Thoracic aorta (tissue), 2 donors: ENCODE data around the gene CFAP251. TPM values are rescaled to one million over a fixed set of nuclear protein-coding genes. Genes with fewer than 3 reads are reported as not detected.
A peak's percentile ranks its signal among the peaks of the same experiment; 100 is the strongest.

Source experiments
- ATAC-seq: fragments of 150-250 bp; one replicate; pipeline ENCODE4 v1.8.0; 2017; ENCODE audit warnings: low read depth; ENCODE audit not compliant: insufficient number of reproducible peaks, low FRiP score
- DNase-seq: peaks from one replicate; pipeline ENCODE4 v3.0.0-alpha.2; 2020; ENCODE audit warnings: low spot score
- H3K27ac ChIP-seq, 2 donors: fragments of 200-600 bp; sonication (generic); 1 replicate in 1 of 2; 2 replicates in 1 of 2; pipeline ENCODE4 v1.5.1; 2016; ENCODE audit warnings: mild to moderate bottlenecking in 2 of 2, moderate library complexity in 2 of 2
- H3K27me3 ChIP-seq: fragments of 200-600 bp; sonication (generic); replicated peaks from 2 replicates; pipeline ENCODE4 v1.6.0; 2016; ENCODE audit warnings: mild to moderate bottlenecking; ENCODE audit not compliant: insufficient read depth
- H3K36me3 ChIP-seq: fragments of 200-600 bp; sonication (generic); one replicate; pipeline ENCODE4 v1.5.1; 2016
- H3K4me1 ChIP-seq, 2 donors: fragments of 200-600 bp; sonication (generic); 1 replicate in 1 of 2; 2 replicates in 1 of 2; pipeline versions ENCODE4 v1.5.1 to v1.6.0; 2016; ENCODE audit warnings: low read depth in 2 of 2, mild to moderate bottlenecking in 1 of 2; ENCODE audit not compliant: control insufficient read depth in 1 of 2
- H3K4me3 ChIP-seq: fragments of 200-600 bp; sonication (generic); 2 replicates; pipeline ENCODE4 v1.5.1; 2016; ENCODE audit warnings: mild to moderate bottlenecking
- H3K9me3 ChIP-seq: fragments of 200-600 bp; sonication (generic); 2 replicates; pipeline ENCODE4 v1.5.1; 2016
- CTCF ChIP-seq: fragments of 200-600 bp; sonication (generic); IDR thresholded peaks from one replicate; pipeline ENCODE4 v1.5.1; 2019; ENCODE audit warnings: antibody characterized with exemption
- total RNA-seq, 2 donors: library from RNA; depleted of rRNA; stranded (reverse); fragments of >200 nt; gene quantifications; one replicate each; pipeline versions ENCODE4 v1.1.0 to v1.2.3, GENCODE V29; 2016

The CFAP251 gene
- total RNA-seq, 2 donors from 2014 or later: 3.4 to 6.9 TPM

GRCh38 chr12:121947981-121948380, 29.6 kb downstream of the CFAP251 start:
- H3K4me3 ChIP-seq: no peak overlapping the region
- DNase-seq (no peak), ATAC-seq (no peak)
- no peak for TF ChIP-seq CTCF
- H3K9me3 ChIP-seq: no peaks in the 10 kb centered on the region
- no peak overlapping the region for H3K27ac ChIP-seq
- H3K36me3 ChIP-seq: no peaks in the 10 kb centered on the region
- no peaks in the 10 kb centered on the region for H3K27me3 ChIP-seq
- peaks cover 0 to 7% of the 10 kb centered on the region in 2 donors for H3K4me1 ChIP-seq

GRCh38 chr12:121949648-121950397, 31.4 kb downstream of the CFAP251 start:
- Histone ChIP-seq H3K27me3 (no peaks in the 10 kb centered on the region), H3K36me3 (no peaks in the 10 kb centered on the region), H3K9me3 (no peaks in the 10 kb centered on the region), H3K27ac (no peak overlapping the region), H3K4me3 (no peak overlapping the region), H3K4me1 (peaks cover 0 to 7% of the 10 kb centered on the region in 2 donors)
- DNase-seq (no peak), ATAC-seq (no peak)
- no peak for TF ChIP-seq CTCF

- no peak for TF ChIP-seq CTCF
- DNase-seq: no peak
Observed at GRCh38 chr12:121953117-121953692, 34.8 kb downstream of the CFAP251 start.

GRCh38 chr12:121953695-121954094, 35.3 kb downstream of the CFAP251 start:
- TF ChIP-seq CTCF: no peak
- Histone ChIP-seq H3K36me3 (no peaks in the 10 kb centered on the region), H3K4me1 (peaks cover 0 to 7% of the 10 kb centered on the region in 2 donors), H3K27ac (no peak overlapping the region), H3K4me3 (no peak overlapping the region), H3K9me3 (no peaks in the 10 kb centered on the region), H3K27me3 (no peaks in the 10 kb centered on the region)
- DNase-seq (no peak), ATAC-seq (no peak)

More at GRCh38 chr12:121953117-121953692, 34.8 kb downstream of the CFAP251 start:
- Histone ChIP-seq H3K27ac (no peak overlapping the region), H3K27me3 (no peaks in the 10 kb centered on the region), H3K36me3 (no peaks in the 10 kb centered on the region), H3K9me3 (no peaks in the 10 kb centered on the region), H3K4me1 (peaks cover 0 to 7% of the 10 kb centered on the region in 2 donors), H3K4me3 (no peak overlapping the region)
- ATAC-seq: no peak

GRCh38 chr12:121955258-121956237, 37.2 kb downstream of the CFAP251 start:
- H3K4me3 ChIP-seq: no peak overlapping the region

More at GRCh38 chr12:121955258-121956237, 37.2 kb downstream of the CFAP251 start:
- peak; percentile 50 for TF ChIP-seq CTCF
- no peaks in the 10 kb centered on the region for H3K36me3 ChIP-seq
- no peaks in the 10 kb centered on the region for H3K9me3 ChIP-seq
- ATAC-seq: no peak
- H3K27me3 ChIP-seq: no peaks in the 10 kb centered on the region
- no peak for DNase-seq
- no peak overlapping the region for H3K27ac ChIP-seq
- no peaks in the 10 kb centered on the region for H3K4me1 ChIP-seq
